Breast epithelium (tissue), 4 donors: Measurements from ENCODE around the gene CDH13. TPM values are rescaled to one million over a fixed set of nuclear protein-coding genes. Genes with fewer than 3 reads are reported as not detected.

Experiments used
- DNase-seq, 2 donors: peaks; one replicate each; pipeline ENCODE4 v3.0.0-alpha.2; 2019; ENCODE audit warnings: low spot score in 2 of 2
- H3K27ac ChIP-seq, 2 donors: fragments of 200-600 bp; sonication (generic) in 1 of 2; one replicate each; pipeline ENCODE4 v1.5.1; 2016 to 2019; ENCODE audit warnings: mild to moderate bottlenecking in 1 of 2
- H3K27me3 ChIP-seq, 2 donors: fragments of 200-600 bp; sonication (generic) in 1 of 2; one replicate each; pipeline versions ENCODE4 v1.5.1 to v1.6.0; 2017 to 2019; ENCODE audit warnings: control low read depth in 1 of 2, mild to moderate bottlenecking in 1 of 2
- H3K36me3 ChIP-seq: fragments of 200-600 bp; one replicate; pipeline ENCODE4 v1.5.1; 2019
- H3K4me1 ChIP-seq, 2 donors: fragments of 200-600 bp; sonication (generic); one replicate each; pipeline ENCODE4 v1.5.1; 2016 to 2019; ENCODE audit warnings: control low read depth in 1 of 2
- H3K4me3 ChIP-seq, 3 donors: fragments of 200-600 bp; sonication (generic); 1 replicate in 2 of 3; 2 replicates in 1 of 3; pipeline ENCODE4 v1.5.1; 2016 to 2019; ENCODE audit warnings: mild to moderate bottlenecking in 3 of 3, moderate library complexity in 2 of 3
- H3K9me3 ChIP-seq, 2 donors: fragments of 200-600 bp; sonication (generic) in 1 of 2; one replicate each; pipeline ENCODE4 v1.5.1; 2016 to 2019; ENCODE audit warnings: control low read depth in 1 of 2
- CTCF ChIP-seq, 3 donors: fragments of 450-650 bp; IDR thresholded peaks; one replicate each; pipeline ENCODE4 v1.5.1; 2016 to 2017; ENCODE audit warnings: antibody characterized with exemption in 3 of 3, mild to moderate bottlenecking in 3 of 3, moderate library complexity in 3 of 3
- POLR2A ChIP-seq: fragments of 450-650 bp; IDR thresholded peaks from one replicate; pipeline ENCODE4 v1.6.1; 2016; ENCODE audit warnings: antibody characterized with exemption, mild to moderate bottlenecking, moderate library complexity
- POLR2AphosphoS5 ChIP-seq, 3 donors: sonication (generic); formaldehyde crosslinking; IDR thresholded peaks; one replicate each; pipeline ENCODE4 v1.6.1; 2017; ENCODE audit warnings: antibody characterized with exemption in 3 of 3
- intact Hi-C: fragments of 100-400 bp; cut with DNase I; formaldehyde crosslinking; loops from one replicate; pipeline ENCODE4 v1.15.1; 2023; ENCODE audit warnings: low total_unique reads
- total RNA-seq, 3 donors: library from RNA; depleted of rRNA; stranded (reverse); fragments of >200 nt; gene quantifications; one replicate each; pipeline ENCODE4 v1.1.0, GENCODE V29; 2016

Gene CDH13
- total RNA-seq, 3 donors from 2014 or later: 6.0 to 13.1 (median 11.5) TPM

- Histone ChIP-seq H3K36me3 (no peaks in the 10 kb centered on the region), H3K9me3 (no peaks in the 10 kb centered on the region), H3K4me1 (no peaks in the 10 kb centered on the region), H3K27ac (no peak overlapping the region), H3K27me3 (peaks cover 0 to 15% of the 10 kb centered on the region in 2 donors), H3K4me3 (no peak overlapping the region)
- DNase-seq: no peak
- intact Hi-C loops: no loop called here
- TF ChIP-seq POLR2AphosphoS5 (IDR thresholded peaks at IDR 0.05): no peak
- no peak for TF ChIP-seq POLR2A
- TF ChIP-seq CTCF (IDR thresholded peaks at IDR 0.05): no peak
Observed at GRCh38 chr16:83110269-83110668, 483.5 kb downstream of the CDH13 start.

- intact Hi-C loops: no loop called here
- no peaks in the 10 kb centered on the region for H3K36me3 ChIP-seq
- H3K27ac ChIP-seq: no peak overlapping the region
- peaks cover 0 to 9% of the 10 kb centered on the region in 2 donors for H3K27me3 ChIP-seq
- H3K4me3 ChIP-seq: no peak overlapping the region
- H3K9me3 ChIP-seq: no peaks in the 10 kb centered on the region
- H3K4me1 ChIP-seq: no peaks in the 10 kb centered on the region
- TF ChIP-seq CTCF (IDR thresholded peaks at IDR 0.05) (no peak), POLR2AphosphoS5 (IDR thresholded peaks at IDR 0.05) (no peak), POLR2A (no peak)
- no peak for DNase-seq
Observed at GRCh38 chr16:83113317-83113716, 486.5 kb downstream of the CDH13 start.

- no peaks in the 10 kb centered on the region for H3K4me1 ChIP-seq
- no peak overlapping the region for H3K27ac ChIP-seq
- no peaks in the 10 kb centered on the region for H3K36me3 ChIP-seq
- DNase-seq: no peak
- H3K4me3 ChIP-seq: no peak overlapping the region
- no peaks in the 10 kb centered on the region for H3K9me3 ChIP-seq
- H3K27me3 ChIP-seq: peaks cover 0 to 4% of the 10 kb centered on the region in 2 donors
- TF ChIP-seq POLR2A: no peak
- no peak for TF ChIP-seq CTCF (IDR thresholded peaks at IDR 0.05)
- TF ChIP-seq POLR2AphosphoS5 (IDR thresholded peaks at IDR 0.05): no peak
- intact Hi-C loops: no loop called here
Observed at GRCh38 chr16:83113811-83114210, 487.0 kb downstream of the CDH13 start.

GRCh38 chr16:83115491-83116232 lies 488.9 kb downstream of the CDH13 start:
- intact Hi-C loops: no loop called here
- DNase-seq: no peak
- Histone ChIP-seq H3K9me3 (no peaks in the 10 kb centered on the region), H3K4me1 (no peaks in the 10 kb centered on the region), H3K36me3 (no peaks in the 10 kb centered on the region), H3K27me3 (no peaks in the 10 kb centered on the region), H3K4me3 (no peak overlapping the region), H3K27ac (no peak overlapping the region)
- TF ChIP-seq CTCF (IDR thresholded peaks at IDR 0.05) (no peak), POLR2A (no peak), POLR2AphosphoS5 (IDR thresholded peaks at IDR 0.05) (no peak)

- intact Hi-C loops: no loop called here
- Histone ChIP-seq H3K36me3 (no peaks in the 10 kb centered on the region), H3K4me1 (no peaks in the 10 kb centered on the region), H3K9me3 (no peaks in the 10 kb centered on the region), H3K4me3 (no peak overlapping the region), H3K27me3 (no peaks in the 10 kb centered on the region), H3K27ac (no peak overlapping the region)
- no peak for DNase-seq
- no peak for TF ChIP-seq POLR2AphosphoS5 (IDR thresholded peaks at IDR 0.05)
- TF ChIP-seq POLR2A: no peak
- TF ChIP-seq CTCF (IDR thresholded peaks at IDR 0.05): no peak
Observed at GRCh38 chr16:83116274-83116892, 489.6 kb downstream of the CDH13 start.
